Neuronal stem cell (in vitro differentiated cells): ENCODE results near the gene NDST1.

Source experiments
- DNase-seq: peaks from one replicate; pipeline ENCODE4 v3.0.0-alpha.2; 2013; ENCODE audit warnings: low spot score
- H2AFZ ChIP-seq: one replicate; pipeline ENCODE4 v1.6.1; 2013; ENCODE audit warnings: mild to moderate bottlenecking, low read length, inconsistent platforms
- H2AK5ac ChIP-seq: 2 replicates; pipeline ENCODE4 v1.6.1; 2013; ENCODE audit warnings: low read depth, mild to moderate bottlenecking, inconsistent platforms, low read length, moderate library complexity, mixed read lengths
- H2BK120ac ChIP-seq: 2 replicates; pipeline ENCODE4 v1.6.1; 2013; ENCODE audit warnings: low read depth, mild to moderate bottlenecking, inconsistent platforms, low read length, moderate library complexity, mixed read lengths
- H2BK12ac ChIP-seq: one replicate; pipeline ENCODE4 v1.6.1; 2013; ENCODE audit warnings: low read length, inconsistent platforms
- H2BK15ac ChIP-seq: 2 replicates; pipeline ENCODE4 v1.6.1; 2013; ENCODE audit warnings: mild to moderate bottlenecking, low read length, inconsistent platforms, mixed read lengths
- H2BK5ac ChIP-seq: one replicate; pipeline ENCODE4 v1.6.1; 2013; ENCODE audit warnings: inconsistent platforms, mild to moderate bottlenecking, low read length, moderate library complexity
- H3K14ac ChIP-seq: one replicate; pipeline ENCODE4 v1.6.1; 2013; ENCODE audit warnings: low read length, inconsistent platforms
- H3K18ac ChIP-seq: 2 replicates; pipeline ENCODE4 v1.6.1; 2013; ENCODE audit warnings: low read length, inconsistent platforms
- H3K23ac ChIP-seq: 2 replicates; pipeline ENCODE4 v1.6.1; 2013; ENCODE audit warnings: low read depth, mild to moderate bottlenecking, mixed read lengths, low read length, inconsistent platforms; ENCODE audit not compliant: poor library complexity
- H3K27ac ChIP-seq: replicated peaks from 3 replicates; pipeline ENCODE4 v1.5.1; 2013; ENCODE audit warnings: low read length, inconsistent platforms
- H3K27me3 ChIP-seq, 3 experiments: 2 replicates each; pipeline ENCODE4 v1.6.1; 2013; ENCODE audit warnings: low read length in 3 of 3, mild to moderate bottlenecking in 2 of 3, inconsistent platforms in 1 of 3, low read depth in 1 of 3, mixed read lengths in 1 of 3, moderate library complexity in 1 of 3; ENCODE audit not compliant: control insufficient read depth in 3 of 3, insufficient read depth in 3 of 3
- H3K36me3 ChIP-seq, 2 donors: replicated peaks in 1 of 2; 2 replicates each; pipeline ENCODE4 v1.6.1; 2013; ENCODE audit warnings: low read length in 2 of 2; ENCODE audit not compliant: control insufficient read depth in 2 of 2, insufficient read depth in 2 of 2
- H3K4ac ChIP-seq: 2 replicates; pipeline ENCODE4 v1.6.1; 2013; ENCODE audit warnings: inconsistent platforms, mild to moderate bottlenecking, low read length, moderate library complexity
- H3K4me1 ChIP-seq, 2 donors: 1 replicate in 1 of 2; 2 replicates in 1 of 2; pipeline ENCODE4 v1.6.1; 2013; ENCODE audit warnings: low read length in 2 of 2, low read depth in 1 of 2; ENCODE audit not compliant: control insufficient read depth in 2 of 2, insufficient read depth in 1 of 2
- H3K4me2 ChIP-seq: one replicate; pipeline ENCODE4 v1.6.1; 2013; ENCODE audit warnings: mild to moderate bottlenecking, low read length, inconsistent platforms; ENCODE audit not compliant: insufficient read depth, poor library complexity, severe bottlenecking
- H3K4me3 ChIP-seq, 2 donors: 2 replicates each; pipeline ENCODE4 v1.5.1; 2013; ENCODE audit warnings: low read length in 2 of 2, mild to moderate bottlenecking in 2 of 2, inconsistent platforms in 1 of 2, moderate library complexity in 1 of 2
- H3K79me1 ChIP-seq: one replicate; pipeline ENCODE4 v1.6.1; 2013; ENCODE audit warnings: low read depth, mild to moderate bottlenecking, inconsistent platforms, low read length, moderate library complexity
- H3K9ac ChIP-seq: one replicate; pipeline ENCODE4 v1.6.1; 2013; ENCODE audit warnings: mild to moderate bottlenecking, low read depth, low read length, inconsistent platforms; ENCODE audit not compliant: poor library complexity
- H3K9me3 ChIP-seq, 2 donors: replicated peaks in 1 of 2; 2 replicates each; pipeline versions ENCODE3 to v1.6.1; 2013; ENCODE audit warnings: low read length in 2 of 2, mild to moderate bottlenecking in 2 of 2, inconsistent platforms in 1 of 2, low read depth in 1 of 2, mixed read lengths in 1 of 2, moderate library complexity in 1 of 2; ENCODE audit not compliant: control insufficient read depth in 2 of 2, insufficient read depth in 1 of 2
- H4K8ac ChIP-seq: one replicate; pipeline ENCODE4 v1.6.1; 2013; ENCODE audit warnings: low read depth, mild to moderate bottlenecking, inconsistent platforms, low read length, moderate library complexity
- H4K91ac ChIP-seq: one replicate; pipeline ENCODE4 v1.6.1; 2013; ENCODE audit warnings: low read length, low read depth, mild to moderate bottlenecking, inconsistent platforms; ENCODE audit not compliant: poor library complexity
- WGBS, 2 donors: extraction: QIAGEN DNeasy Blood & Tissue Kit; methylation state at CpG; one replicate each; pipeline ENCODE4 v1.1.7; 2013; ENCODE audit warnings: missing lambda C conversion rate in 2 of 2, mixed read lengths in 1 of 2; ENCODE audit not compliant: insufficient read length in 2 of 2, insufficient replicate concordance in 1 of 2; ENCODE audit errors: extremely low coverage in 2 of 2; 5-methylcytosine and 5-hydroxymethylcytosine counted together

Gene NDST1

GRCh38 chr5:150540042-150540441, 32.1 kb downstream of the NDST1 start:
- Histone ChIP-seq H4K91ac (no peak overlapping the region), H3K4me2 (no peak overlapping the region), H3K14ac (no peak overlapping the region), H3K4ac (no peak overlapping the region), H2BK12ac (no peak overlapping the region), H3K4me3 (no peak overlapping the region), H2BK5ac (no peak overlapping the region), H3K36me3 (peaks cover 54 to 96% of the 10 kb centered on the region in 2 donors), H3K27ac (no peak overlapping the region), H3K27me3 (no peaks in the 10 kb centered on the region), H2BK15ac (no peak overlapping the region), H2AFZ (no peak overlapping the region), H2BK120ac (no peak overlapping the region), H3K9ac (peak overlapping the region; percentile 53), H3K18ac (no peak overlapping the region), H2AK5ac (no peak overlapping the region), H3K4me1 (peaks cover 0 to 9% of the 10 kb centered on the region in 2 donors), H4K8ac (no peak overlapping the region), H3K79me1 (no peaks in the 10 kb centered on the region), H3K9me3 (peaks cover 0 to 4% of the 10 kb centered on the region in 2 donors), H3K23ac (peak overlapping the region; percentile 48)
- no CpG with 5 or more reads among the region's 12 CpGs for WGBS, 2 donors
- no peak for DNase-seq

- no peak overlapping the region for H2AFZ ChIP-seq
- no peak overlapping the region for H3K4me3 ChIP-seq
- H3K23ac ChIP-seq = no peak overlapping the region
- peaks cover 0 to 9% of the 10 kb centered on the region in 2 donors for H3K4me1 ChIP-seq
- H2BK15ac ChIP-seq = no peak overlapping the region
- H2BK5ac ChIP-seq = no peak overlapping the region
- no peak overlapping the region for H2AK5ac ChIP-seq
- H3K36me3 ChIP-seq = peaks cover 54 to 96% of the 10 kb centered on the region in 2 donors
- no CpG with 5 or more reads among the region's 15 CpGs for WGBS, 2 donors
- DNase-seq = no peak
- no peak overlapping the region for H3K4ac ChIP-seq
- no peak overlapping the region for H3K18ac ChIP-seq
- H3K27ac ChIP-seq = no peak overlapping the region
- no peak overlapping the region for H3K4me2 ChIP-seq
- peaks cover 0 to 2% of the 10 kb centered on the region in 2 donors for H3K9me3 ChIP-seq
- no peak overlapping the region for H4K91ac ChIP-seq
- no peak overlapping the region for H4K8ac ChIP-seq
- H3K27me3 ChIP-seq = no peaks in the 10 kb centered on the region
- H3K79me1 ChIP-seq = no peaks in the 10 kb centered on the region
- H2BK120ac ChIP-seq = no peak overlapping the region
- H3K14ac ChIP-seq = no peak overlapping the region
- no peak overlapping the region for H2BK12ac ChIP-seq
- no peak overlapping the region for H3K9ac ChIP-seq
Observed at GRCh38 chr5:150540615-150541396, 32.9 kb downstream of the NDST1 start.

- H2AK5ac ChIP-seq = no peak overlapping the region
- H3K4me2 ChIP-seq = no peak overlapping the region
- DNase-seq = no peak
- WGBS, 2 donors = no CpG with 5 or more reads among the region's 6 CpGs
- H4K91ac ChIP-seq = no peak overlapping the region
- no peaks in the 10 kb centered on the region for H3K79me1 ChIP-seq
- peaks cover 0 to 9% of the 10 kb centered on the region in 2 donors for H3K4me1 ChIP-seq
- no peak overlapping the region for H3K18ac ChIP-seq
- no peak overlapping the region for H2BK15ac ChIP-seq
- H3K27me3 ChIP-seq = no peaks in the 10 kb centered on the region
- H3K36me3 ChIP-seq = peaks cover 52 to 95% of the 10 kb centered on the region in 2 donors
- no peak overlapping the region for H3K4me3 ChIP-seq
- no peak overlapping the region for H2BK5ac ChIP-seq
- no peak overlapping the region for H3K9ac ChIP-seq
- H3K14ac ChIP-seq = no peak overlapping the region
- H3K23ac ChIP-seq = no peak overlapping the region
- H3K9me3 ChIP-seq = peaks cover 0 to 2% of the 10 kb centered on the region in 2 donors
- no peak overlapping the region for H4K8ac ChIP-seq
- no peak overlapping the region for H2BK120ac ChIP-seq
- H2BK12ac ChIP-seq = no peak overlapping the region
- no peak overlapping the region for H3K4ac ChIP-seq
- H2AFZ ChIP-seq = no peak overlapping the region
- H3K27ac ChIP-seq = no peak overlapping the region
Observed at GRCh38 chr5:150541397-150541675, 33.4 kb downstream of the NDST1 start.

GRCh38 chr5:150541895-150542294, 34.0 kb downstream of the NDST1 start:
- no peak overlapping the region for H3K14ac ChIP-seq
- H3K18ac ChIP-seq = no peak overlapping the region
- no peak overlapping the region for H3K4ac ChIP-seq
- no peak overlapping the region for H2BK15ac ChIP-seq
- H3K9ac ChIP-seq = no peak overlapping the region
- H3K79me1 ChIP-seq = no peaks in the 10 kb centered on the region
- no peak overlapping the region for H2AK5ac ChIP-seq
- H2AFZ ChIP-seq = no peak overlapping the region
- H2BK120ac ChIP-seq = no peak overlapping the region
- no peak overlapping the region for H3K4me2 ChIP-seq
- H3K9me3 ChIP-seq = peaks cover 0 to 2% of the 10 kb centered on the region in 2 donors
- no peak overlapping the region for H2BK12ac ChIP-seq
- peaks cover 0 to 9% of the 10 kb centered on the region in 2 donors for H3K4me1 ChIP-seq
- no peak overlapping the region for H3K23ac ChIP-seq
- no peaks in the 10 kb centered on the region for H3K27me3 ChIP-seq
- H2BK5ac ChIP-seq = no peak overlapping the region
- no peak overlapping the region for H4K8ac ChIP-seq
- no peak overlapping the region for H3K27ac ChIP-seq
- DNase-seq = no peak
- no peak overlapping the region for H3K4me3 ChIP-seq
- no peak overlapping the region for H4K91ac ChIP-seq
- peaks cover 52 to 95% of the 10 kb centered on the region in 2 donors for H3K36me3 ChIP-seq
